ENCODE data around the gene CABP1. TPM values are rescaled to one million over a fixed set of nuclear protein-coding genes. Genes with fewer than 3 reads are reported as not detected.
A peak's percentile ranks its signal among the peaks of the same experiment; 100 is the strongest.

Gene CABP1
- total RNA-seq, 1 experiment from 2014 or later = 3.0 TPM

- Mint-ChIP-seq H3K4me3 (no peak overlapping the region), H3K9me3 (no peaks in the 10 kb centered on the region; a peak in 1 of 5 replicates), H3K27me3 (ENCODE audit: low read depth) (no peaks in the 10 kb centered on the region; the same call in 1 of the 2 replicates), H3K4me1 (peaks cover 6 to 7% of the 10 kb centered on the region in 2 experiments), H3K36me3 (ENCODE audit: insufficient read depth in 1 of 3, low read depth in 3 of 3) (no peaks in the 10 kb centered on the region), H3K27ac (no peak overlapping the region; a peak in 1 of 7 replicates)
- no peak overlapping the region for H4K5ac ChIP-seq (ENCODE audit: insufficient read length, low read depth, low read length)
- no peaks in the 10 kb centered on the region for H3K79me2 ChIP-seq (ENCODE audit: insufficient read depth, low read length)
- TF ChIP-seq CTCF (conservative IDR thresholded peaks at IDR 0.05) = peak; percentile 62
- H4K20me1 ChIP-seq (ENCODE audit: control insufficient read depth, insufficient read depth, insufficient read length) = no peaks in the 10 kb centered on the region
- H3K4ac ChIP-seq (ENCODE audit: low read depth, low read length) = no peak overlapping the region
- no peak overlapping the region for H3K14ac ChIP-seq (ENCODE audit: insufficient read depth, low read length)
- no CpG with 5 or more reads among the region's 26 CpGs for WGBS (ENCODE audit: extremely low coverage, insufficient read length, low lambda C conversion rate)
- H2BK20ac ChIP-seq (ENCODE audit: low read depth, low read length, poor library complexity, severe bottlenecking) = no peak overlapping the region
- H4K8ac ChIP-seq (replicated peaks; ENCODE audit: insufficient read length, low read depth, low read length) = no peak overlapping the region
- DNase-seq = peak; percentile 79
- H3K27ac ChIP-seq (ENCODE audit: insufficient read length, low read depth, low read length) = no peak overlapping the region
- H2BK12ac ChIP-seq (ENCODE audit: insufficient read length, low read depth, low read length) = no peak overlapping the region
- no peak overlapping the region for H2BK120ac ChIP-seq (ENCODE audit: low read depth, low read length, poor library complexity, severe bottlenecking)
- H3K4me1 ChIP-seq (ENCODE audit: insufficient read depth, low read length) = no peaks in the 10 kb centered on the region
- H3K56ac ChIP-seq (ENCODE audit: insufficient read length, low read depth, low read length) = no peak overlapping the region
- H3K18ac ChIP-seq (ENCODE audit: insufficient read length, low read depth, low read length) = no peak overlapping the region
- no peak overlapping the region for H2BK15ac ChIP-seq (ENCODE audit: low read depth, low read length)
- no peak overlapping the region for H3K23ac ChIP-seq (ENCODE audit: insufficient read length, low read depth, low read length)
- no peaks in the 10 kb centered on the region for H3K79me1 ChIP-seq (ENCODE audit: insufficient read depth, low read depth, low read length, poor library complexity, severe bottlenecking)
- no peaks in the 10 kb centered on the region for H3K23me2 ChIP-seq (ENCODE audit: insufficient read length, low read depth, low read length, poor library complexity, severe bottlenecking)
- no peak overlapping the region for H2AFZ ChIP-seq (ENCODE audit: low read length)
- H3K4me2 ChIP-seq (ENCODE audit: insufficient read depth, insufficient read length, low read length) = no peak overlapping the region
- no peaks in the 10 kb centered on the region for H3K27me3 ChIP-seq (ENCODE audit: insufficient read depth, low read length)
- no peak overlapping the region for H2BK5ac ChIP-seq (ENCODE audit: insufficient read length, low read length)
- H3T11ph ChIP-seq (ENCODE audit: low read length) = no peak overlapping the region
- no peak overlapping the region for H4K91ac ChIP-seq (ENCODE audit: insufficient read length, low read depth, low read length)
- no peak overlapping the region for H3K9ac ChIP-seq (ENCODE audit: extremely low read depth, insufficient read length, low read length)
- H2AK5ac ChIP-seq (ENCODE audit: insufficient read length, low read length) = no peak overlapping the region
- H3K9me3 ChIP-seq (ENCODE audit: control insufficient read depth, low read depth, low read length) = no peaks in the 10 kb centered on the region
Observed at GRCh38 chr12:120625557-120626419, 14.6 kb upstream of the CABP1 start.
